NCI-H526 (cell line): ENCODE results near the gene CPNE9.

Experiments used
- DNase-seq, 2 experiments: peaks; one replicate each; lab custom pipeline; 2025; lab: John Stamatoyannopoulos, UW

Gene CPNE9

DNA sequence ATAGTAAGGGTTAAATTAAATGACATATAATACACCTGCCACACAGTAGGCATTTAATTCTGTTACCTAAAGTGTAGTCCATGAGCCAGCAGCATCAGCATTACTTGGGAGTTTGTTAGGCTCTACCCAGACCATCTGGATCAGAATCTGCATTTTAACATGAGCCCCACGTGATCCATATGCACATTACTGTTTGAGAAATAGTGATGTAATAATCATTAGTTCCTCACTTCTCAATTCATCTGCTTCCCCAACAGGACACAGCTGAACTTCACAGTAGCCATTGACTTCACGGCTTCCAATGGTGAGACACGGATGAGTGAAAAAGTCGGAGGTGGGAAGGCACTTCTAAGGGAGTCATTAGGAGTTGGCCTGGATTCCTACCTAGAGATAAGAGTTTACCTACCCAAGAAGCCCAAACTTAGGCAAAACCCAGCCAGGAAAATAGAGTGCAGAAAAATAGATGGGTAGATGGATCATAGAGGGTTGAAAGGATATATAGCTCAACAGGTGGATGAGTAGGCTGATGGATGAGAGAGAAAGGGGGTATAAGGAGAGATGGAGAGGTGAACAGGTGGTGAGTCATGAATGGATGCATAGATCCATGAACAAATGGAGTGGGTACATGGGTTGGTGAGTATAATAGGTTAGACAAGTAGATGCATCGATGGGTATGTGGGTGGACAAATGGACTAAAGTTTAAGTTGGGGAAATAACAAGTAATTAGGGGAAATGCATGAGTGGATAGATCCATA is 13.3 kb downstream of the CPNE9 start:
- no peak for DNase-seq

DNA sequence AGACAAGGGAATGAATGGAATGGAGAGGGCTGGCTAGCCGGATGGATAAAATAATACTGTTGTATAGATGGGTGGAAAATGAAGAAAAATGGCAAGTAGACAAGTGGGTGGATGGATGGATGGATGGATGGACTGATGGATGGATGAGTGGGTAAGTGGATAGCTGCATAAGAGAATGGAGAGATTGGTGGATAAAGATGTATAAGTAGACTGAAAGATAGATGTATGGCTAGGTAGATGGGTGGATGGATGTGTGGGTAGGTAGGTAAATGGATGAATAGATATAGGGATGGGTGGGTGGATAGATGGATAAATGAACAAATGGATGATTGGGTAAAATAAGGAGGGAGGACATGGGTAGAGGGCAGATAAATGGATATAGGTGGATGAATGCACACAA is 13.9 kb downstream of the CPNE9 start:
- no peak for DNase-seq

DNA sequence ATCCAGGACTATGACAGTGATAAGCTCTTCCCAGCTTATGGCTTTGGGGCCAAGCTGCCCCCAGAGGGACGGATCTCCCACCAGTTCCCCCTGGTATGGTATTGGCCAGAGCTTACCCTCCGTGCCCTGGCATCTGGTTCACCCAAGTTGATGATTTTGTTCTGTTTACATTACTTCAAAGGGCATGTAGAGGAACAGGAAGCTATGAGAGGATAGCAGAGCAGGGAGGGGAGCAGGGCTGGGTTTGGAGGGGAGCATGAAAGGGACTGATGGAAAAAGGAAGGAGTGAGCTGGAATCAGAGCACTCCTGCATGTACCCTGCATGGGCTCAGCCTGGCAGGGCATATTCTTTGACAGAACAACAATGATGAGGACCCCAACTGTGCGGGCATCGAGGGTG is 14.5 kb downstream of the CPNE9 start:
- DNase-seq = no peak

DNA sequence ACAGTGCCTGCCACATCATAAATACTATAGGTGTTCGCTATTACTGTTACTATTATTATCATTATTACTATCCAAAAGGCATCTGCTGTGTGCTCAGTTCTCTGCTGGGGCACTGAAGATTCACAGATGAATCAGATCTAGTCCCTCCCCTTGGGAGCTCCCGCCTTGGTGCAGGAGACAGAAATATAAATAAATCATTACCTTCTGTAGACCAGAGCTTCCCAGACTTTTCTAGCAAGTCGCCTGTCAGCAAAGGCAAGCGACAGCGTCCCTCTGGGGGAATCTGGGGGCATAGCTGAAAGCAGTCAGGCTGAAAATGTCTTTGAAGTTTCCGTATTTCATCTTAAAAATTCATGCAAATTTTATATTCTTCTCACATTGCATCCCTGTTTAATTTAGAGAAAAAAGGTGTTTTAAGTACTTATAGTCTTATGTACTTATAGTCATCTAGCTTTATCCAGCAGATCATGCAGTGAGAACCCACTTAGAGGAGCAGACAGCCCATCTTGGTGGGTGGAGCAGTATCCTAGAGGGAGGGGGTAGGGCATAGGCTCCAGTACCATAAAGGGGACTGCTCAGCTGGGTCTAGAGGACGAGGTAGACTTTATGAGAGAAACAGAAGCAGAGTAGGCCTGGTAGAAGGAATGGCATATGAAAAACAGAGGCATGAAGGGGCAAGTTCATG is 17.5 kb downstream of the CPNE9 start:
- DNase-seq = no peak

- no peak for DNase-seq
Observed at GRCh38 chr3:9721700-9722060, 18.0 kb downstream of the CPNE9 start.

- DNase-seq = no peak
Observed at GRCh38 chr3:9725775-9726515, 22.3 kb downstream of the CPNE9 start.

GRCh38 chr3:9727041-9727595 is 23.5 kb downstream of the CPNE9 start:
- DNase-seq = peak; percentile 70 to 79

- DNase-seq = no peak
Observed at GRCh38 chr3:9727743-9728142, 24.1 kb downstream of the CPNE9 start.

DNA sequence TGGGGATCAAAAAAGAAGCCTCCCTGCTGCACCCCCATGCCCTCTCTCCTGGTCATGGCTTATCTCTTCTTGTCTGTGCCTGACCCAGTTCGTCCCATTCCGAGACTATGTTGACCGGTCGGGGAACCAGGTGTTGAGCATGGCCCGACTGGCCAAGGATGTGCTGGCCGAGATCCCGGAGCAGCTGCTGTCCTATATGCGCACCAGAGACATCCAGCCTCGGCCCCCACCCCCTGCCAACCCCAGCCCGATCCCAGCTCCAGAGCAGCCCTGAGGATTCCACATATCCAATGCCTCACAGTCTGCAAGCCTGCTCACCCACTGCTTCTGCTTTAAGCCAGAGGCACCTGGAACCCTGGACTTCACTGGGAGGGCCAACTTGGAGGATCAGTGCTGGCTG is 25.8 kb downstream of the CPNE9 start:
- DNase-seq = no peak

GRCh38 chr3:9730657-9731205 is 27.1 kb downstream of the CPNE9 start:
- peak; percentile 59 to 87 for DNase-seq

DNA sequence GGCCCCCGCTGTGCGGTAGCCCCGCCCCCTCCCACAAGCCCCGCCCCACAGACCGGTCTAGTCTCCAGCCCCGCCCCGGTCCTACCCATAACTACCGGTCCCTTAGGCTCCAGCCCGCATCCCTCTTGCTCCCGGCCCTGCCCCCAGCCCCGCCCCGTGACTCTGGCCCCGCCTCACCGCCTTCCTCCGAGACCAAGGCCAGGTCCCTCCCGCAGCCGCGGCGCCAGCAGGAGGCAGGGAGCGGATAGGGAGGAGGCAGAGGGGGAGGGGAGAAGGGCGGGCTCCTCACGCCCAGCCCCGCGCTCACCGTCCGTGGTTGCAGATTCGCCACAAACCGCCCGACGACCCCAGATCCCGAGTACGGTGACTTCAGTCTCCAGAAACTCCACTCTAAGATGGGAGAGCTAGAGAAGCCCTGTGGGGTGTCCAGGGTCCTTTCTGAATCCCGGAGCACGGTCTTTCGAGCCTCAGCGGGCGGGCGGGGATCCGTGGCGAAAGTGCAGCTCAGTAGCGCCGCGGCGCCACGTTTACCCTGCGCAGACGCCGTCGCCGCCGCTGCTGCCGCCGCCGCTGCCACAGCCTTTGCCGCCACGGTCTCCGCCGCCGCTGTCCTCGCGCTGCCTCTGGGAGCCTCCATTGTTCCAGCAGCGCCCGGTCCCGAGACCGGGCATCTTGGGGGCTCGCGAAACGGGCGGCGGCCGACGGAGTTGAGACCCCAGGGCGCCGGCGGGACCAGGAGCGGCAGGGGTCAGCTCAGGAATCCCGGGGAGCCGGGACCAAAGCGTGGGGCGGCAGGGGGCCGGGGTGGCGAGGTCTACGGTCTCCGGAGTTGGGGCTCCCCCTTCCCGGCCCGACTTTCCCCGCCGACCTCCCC is 27.8 kb downstream of the CPNE9 start, which contains the start of gene BRPF1:
TSS of gene BRPF1 (plus strand) at position 530 of the 874 bp plus-strand sequence. CDS start 2,406 bp downstream, outside the sequence.
- peak; percentile 95 to 99 for DNase-seq

DNA sequence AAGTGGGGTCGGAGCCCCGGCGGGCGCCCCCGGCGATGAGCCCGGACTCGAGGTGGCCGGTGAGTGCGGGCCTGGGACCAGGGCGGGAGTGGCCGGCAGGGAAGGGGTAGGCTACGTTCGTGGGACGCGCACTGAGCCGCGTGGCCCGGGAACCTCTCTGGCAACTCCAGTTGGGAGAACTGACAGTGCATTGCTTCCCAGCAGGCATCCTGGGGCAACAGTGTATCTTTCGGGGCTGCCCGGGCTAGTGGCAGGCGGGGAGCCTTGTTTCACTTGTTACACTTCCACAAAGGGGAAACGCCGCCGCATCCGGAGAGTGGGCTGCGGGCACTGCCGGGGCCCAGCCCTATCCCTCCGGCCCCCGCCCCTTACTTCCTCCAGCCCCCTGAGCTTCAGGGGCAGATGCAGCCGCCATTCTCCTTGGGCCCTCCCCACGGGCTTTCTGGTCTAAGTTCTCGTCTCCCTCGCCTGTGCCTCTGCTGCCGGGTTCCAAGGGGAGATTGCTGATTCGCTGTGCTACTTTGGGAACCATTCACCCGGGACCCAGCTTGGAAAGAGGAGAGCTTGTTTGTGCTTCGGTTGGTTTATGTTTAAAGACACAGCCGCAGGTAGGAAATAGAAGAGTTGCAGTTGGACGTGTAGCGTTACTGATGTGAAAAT is 28.6 kb downstream of the CPNE9 start:
- peak in 1 of 2 experiments; percentile 24 for DNase-seq

DNA sequence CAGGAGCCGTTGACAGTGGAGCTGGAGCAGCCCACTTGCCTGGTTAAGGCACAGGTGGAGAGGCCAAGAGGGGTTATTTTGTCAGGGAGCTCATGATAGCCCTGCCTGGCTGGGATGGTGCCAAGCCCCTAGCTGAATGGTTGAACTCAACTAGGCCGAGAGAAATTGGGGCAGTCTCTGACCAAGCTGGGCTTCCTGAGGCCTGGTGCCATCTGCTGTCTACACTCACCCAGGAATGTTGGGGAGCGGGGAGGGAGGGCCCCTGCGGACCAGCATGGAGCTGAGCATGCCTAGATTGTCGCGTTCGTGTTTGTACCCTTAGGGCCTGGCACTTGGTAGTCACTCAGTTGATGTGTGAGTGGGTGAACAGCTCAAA is 29.1 kb downstream of the CPNE9 start:
- no peak for DNase-seq

GRCh38 chr3:9736831-9737230 is 33.2 kb downstream of the CPNE9 start:
- no peak for DNase-seq

GRCh38 chr3:9739181-9739580 is 35.5 kb downstream of the CPNE9 start:
- DNase-seq = no peak

DNA sequence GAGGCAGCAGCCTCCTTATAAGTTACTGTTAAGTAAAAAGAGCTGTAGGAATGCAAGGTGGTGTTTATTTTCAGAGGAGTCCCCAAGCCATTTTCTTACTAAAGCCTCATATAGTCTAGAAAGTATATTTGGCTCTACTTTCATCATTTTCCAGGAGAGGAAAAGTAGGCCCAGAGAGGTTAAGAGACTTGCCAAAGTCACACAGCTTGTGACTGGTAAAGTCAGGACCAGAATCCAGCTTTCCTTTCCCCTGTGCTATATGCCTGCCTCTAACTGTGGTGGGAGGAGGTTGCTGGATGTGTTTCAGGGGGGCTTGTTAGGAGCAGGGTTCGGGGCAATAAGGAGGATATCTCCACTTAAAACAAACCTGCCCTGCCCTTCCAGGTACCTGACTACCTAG is 38.9 kb downstream of the CPNE9 start:
- no peak for DNase-seq

DNA sequence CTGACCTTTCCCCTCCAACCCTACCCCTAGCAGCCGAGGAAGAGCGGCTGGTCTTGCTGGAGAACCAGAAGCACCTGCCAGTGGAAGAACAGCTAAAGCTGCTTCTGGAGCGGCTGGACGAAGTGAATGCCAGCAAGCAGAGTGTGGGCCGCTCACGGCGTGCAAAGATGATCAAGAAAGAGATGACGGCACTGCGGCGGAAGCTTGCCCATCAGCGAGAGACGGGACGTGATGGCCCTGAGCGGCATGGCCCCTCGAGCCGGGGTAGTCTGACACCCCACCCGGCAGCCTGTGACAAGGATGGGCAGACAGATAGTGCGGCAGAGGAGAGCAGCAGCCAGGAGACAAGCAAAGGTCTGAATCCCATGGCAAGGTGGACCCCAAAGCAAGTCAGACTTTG is 39.9 kb downstream of the CPNE9 start:
- DNase-seq = no peak

GRCh38 chr3:9744162-9744561 is 40.5 kb downstream of the CPNE9 start:
- no peak for DNase-seq

GRCh38 chr3:9745521-9745920 is 41.9 kb downstream of the CPNE9 start:
- no peak for DNase-seq

- DNase-seq = no peak
Observed at GRCh38 chr3:9746330-9746729, 42.7 kb downstream of the CPNE9 start.

GRCh38 chr3:9747267-9747666 is 43.6 kb downstream of the CPNE9 start:
- no peak for DNase-seq
